Endothelial cell of umbilical vein (primary cell): ENCODE data around the gene LRRTM4.

Source experiments
- CTCF ChIP-seq, 2 donors: IDR thresholded peaks; 1 replicate in 1 of 2; 2 replicates in 1 of 2; pipeline ENCODE4 v1.5.1; 2011; ENCODE audit warnings: low read length in 2 of 2, mild to moderate bottlenecking in 2 of 2, moderate library complexity in 2 of 2, control low read depth in 1 of 2, inconsistent platforms in 1 of 2, low read depth in 1 of 2; ENCODE audit not compliant: insufficient read depth in 1 of 2; ENCODE audit errors: extremely low read depth in 1 of 2
- EZH2 ChIP-seq: IDR thresholded peaks from 2 replicates; pipeline ENCODE4 v1.6.1; 2012; ENCODE audit warnings: borderline replicate concordance, low read depth, mild to moderate bottlenecking, moderate library complexity, low read length, inconsistent platforms; ENCODE audit not compliant: severe bottlenecking
- JUN ChIP-seq: IDR thresholded peaks from 2 replicates; pipeline ENCODE4 v1.6.1; 2011; ENCODE audit warnings: borderline replicate concordance, low read depth; ENCODE audit not compliant: insufficient read length, insufficient read depth
- POLR2A ChIP-seq: IDR thresholded peaks from 2 replicates; pipeline ENCODE4 v1.6.1; 2012; ENCODE audit warnings: low read depth, mild to moderate bottlenecking, control low read depth, low read length
- POLR2AphosphoS5 ChIP-seq: IDR thresholded peaks from 2 replicates; pipeline ENCODE4 v1.6.1; 2012; ENCODE audit warnings: low read depth, mild to moderate bottlenecking, control low read depth, low read length, moderate library complexity; ENCODE audit not compliant: insufficient read depth

DNA sequence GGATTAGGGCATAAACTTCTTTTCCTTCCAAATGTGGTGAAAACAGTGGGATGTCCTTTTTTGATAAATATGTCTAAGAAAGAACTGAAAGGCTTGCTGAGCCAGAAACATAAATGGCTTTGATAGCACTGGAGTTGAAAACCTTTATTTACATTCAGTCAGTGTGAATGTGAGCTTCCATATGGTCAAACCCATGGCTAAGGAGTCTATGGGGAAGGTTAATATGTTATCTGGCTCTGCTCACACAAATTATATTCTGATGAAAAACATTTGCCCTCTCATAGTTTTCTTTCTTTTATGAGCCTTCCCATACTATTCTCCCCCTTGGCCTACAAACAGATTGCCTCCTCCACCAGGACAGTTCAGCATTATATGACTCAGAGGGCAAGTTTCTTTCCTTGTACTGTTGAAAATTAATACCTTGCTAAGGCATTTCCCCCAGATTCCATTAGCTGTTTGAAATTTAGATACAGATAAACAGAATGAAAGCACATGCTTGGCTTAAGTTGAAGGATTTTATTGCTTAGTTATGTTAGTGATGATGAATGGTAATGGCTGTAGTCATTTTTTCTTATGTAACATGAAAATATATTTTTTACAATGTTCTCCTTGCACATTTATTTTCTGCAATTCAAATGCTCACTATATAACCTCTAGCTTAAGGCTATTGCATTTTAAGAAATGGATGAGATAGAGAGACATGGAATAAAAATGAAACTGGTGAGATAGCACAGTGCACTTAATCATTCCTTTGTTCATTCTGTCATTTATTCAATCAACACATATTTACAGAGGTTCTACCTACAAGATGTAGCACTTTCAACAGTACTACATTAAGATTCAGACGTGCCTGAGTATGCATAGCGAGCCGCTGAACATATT, 544.1 kb downstream of the LRRTM4 start:
- no peak for TF ChIP-seq POLR2A
- TF ChIP-seq JUN, result peak; percentile 6
- no peak for TF ChIP-seq CTCF (IDR thresholded peaks at IDR 0.05; ENCODE audit: extremely low read depth in 1 of 2, insufficient read depth in 1 of 2, low read depth in 1 of 2, low read length in 2 of 2)
- TF ChIP-seq POLR2AphosphoS5, result no peak
- TF ChIP-seq EZH2, result no peak
